Stimulated activated CD8-positive, alpha-beta memory T cell treated with anti-CD3 and anti-CD28 coated beads, Interleukin-4, amount 100 ng/mL, for 4 hours (primary cell): ENCODE results near the gene CCBE1.

Experiments used
- DNase-seq, 2 donors: peaks; one replicate each; pipeline ENCODE4 v3.0.0-alpha.2; 2020; ENCODE audit warnings: low read depth in 2 of 2, low spot score in 1 of 2

Gene CCBE1

DNA sequence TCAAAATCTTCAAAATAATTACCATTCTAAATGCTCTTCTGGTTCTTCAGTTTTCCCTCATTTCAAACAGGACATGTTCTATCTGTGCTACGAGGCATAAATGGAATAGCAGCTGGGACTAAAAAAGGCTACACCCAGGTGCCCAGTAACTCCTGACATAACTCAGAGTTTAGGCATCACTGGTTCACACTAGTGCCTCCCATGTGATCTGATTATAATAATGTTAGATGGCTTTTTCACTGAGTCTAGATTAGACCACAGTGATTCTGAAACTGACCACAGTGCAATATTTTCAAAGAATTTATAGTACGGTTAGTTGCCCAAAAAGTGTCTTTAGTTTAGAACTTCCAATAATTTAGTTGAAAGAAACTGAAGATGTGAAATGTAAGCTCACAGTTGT, 123.3 kb downstream of the CCBE1 start:
- no peak for DNase-seq

DNA sequence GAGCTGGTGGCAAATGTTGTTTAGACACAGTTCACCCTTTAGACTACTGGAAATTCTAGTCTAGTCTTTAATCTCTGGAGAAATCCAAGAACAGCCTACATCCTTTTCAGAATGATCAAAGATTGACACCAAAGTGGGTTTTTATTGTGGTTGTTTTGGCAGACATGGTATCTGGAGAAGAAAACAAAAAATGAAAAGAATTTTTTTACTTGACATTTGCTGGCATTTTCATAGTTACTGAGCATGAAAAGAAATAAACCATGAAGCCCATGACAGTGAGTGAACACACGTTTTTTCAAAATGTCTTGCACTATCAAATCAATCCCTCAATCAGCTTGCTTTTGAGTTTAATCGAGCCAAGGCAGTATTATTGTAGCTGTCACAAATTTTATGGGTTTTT, 125.3 kb downstream of the CCBE1 start:
- DNase-seq: no peak

DNA sequence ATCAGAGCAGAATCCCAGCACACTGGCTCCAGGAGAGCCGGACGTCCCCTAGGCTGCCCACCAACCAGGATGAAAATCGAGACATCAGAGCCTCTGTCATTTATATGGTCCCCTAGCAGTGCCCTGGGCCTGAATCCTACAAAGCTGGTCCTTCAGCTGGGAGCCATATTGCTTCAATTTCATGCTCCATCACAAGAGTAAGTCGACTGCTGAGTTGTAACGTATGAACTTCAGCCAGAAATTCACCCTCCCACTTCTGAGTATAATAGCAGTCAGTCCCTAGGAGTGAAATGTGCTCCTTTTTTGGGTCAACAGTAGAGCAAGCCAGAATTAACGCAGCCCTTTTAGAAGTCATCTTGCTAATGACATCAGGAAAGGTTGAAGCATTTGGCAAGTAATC, 126.4 kb downstream of the CCBE1 start:
- DNase-seq: no peak

DNA sequence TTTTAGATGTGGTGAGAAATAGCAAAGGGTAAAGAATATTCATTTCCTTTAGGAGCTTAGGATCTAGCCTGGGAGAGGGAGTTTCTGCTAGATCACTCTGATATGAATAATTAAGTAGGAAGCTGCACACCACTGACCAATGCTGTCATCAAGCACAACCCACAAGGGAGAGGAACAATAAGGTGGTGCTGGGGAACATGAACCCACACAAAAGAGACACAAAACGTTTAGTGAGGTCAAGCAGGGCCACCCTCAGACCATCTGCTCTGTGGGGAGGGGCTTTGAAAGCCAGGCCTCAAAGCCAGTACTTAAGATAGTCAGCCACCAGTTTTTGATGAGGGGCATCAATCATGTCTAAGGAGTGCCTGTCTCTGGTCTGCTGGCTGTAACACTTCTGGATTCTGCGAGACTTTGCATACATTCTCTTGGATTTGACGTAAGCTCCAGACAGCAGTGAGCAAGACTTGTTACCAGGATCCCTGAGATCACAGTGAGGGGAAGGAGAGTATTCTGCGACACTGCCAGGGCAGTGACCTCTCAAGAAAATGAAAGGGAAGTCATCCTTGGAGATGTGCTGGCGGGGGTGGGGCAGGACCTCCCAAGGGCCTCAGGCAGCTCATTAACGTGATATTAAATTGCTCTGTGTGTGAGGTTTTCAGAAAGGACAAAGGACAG, 127.0 kb downstream of the CCBE1 start:
- DNase-seq: no peak

DNA sequence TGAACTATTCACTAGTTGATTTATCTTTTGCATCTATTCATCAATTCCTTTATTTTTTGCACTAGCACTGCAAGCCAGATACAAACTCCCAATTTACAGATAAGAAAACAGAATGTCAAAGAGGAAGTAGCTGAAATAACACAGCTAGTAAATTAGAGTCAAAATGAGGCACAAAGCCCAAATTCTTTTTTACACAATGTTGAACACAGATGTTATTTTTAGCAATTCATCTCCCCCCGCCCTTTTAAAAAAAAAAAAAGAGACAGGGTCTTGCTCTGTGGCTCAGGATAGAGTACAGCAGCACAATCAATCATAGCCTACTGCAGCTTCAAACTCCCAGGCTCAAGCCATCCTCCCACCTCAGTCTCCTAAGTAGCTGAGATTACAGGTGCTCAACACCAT, 127.8 kb downstream of the CCBE1 start:
- DNase-seq: no peak

DNA sequence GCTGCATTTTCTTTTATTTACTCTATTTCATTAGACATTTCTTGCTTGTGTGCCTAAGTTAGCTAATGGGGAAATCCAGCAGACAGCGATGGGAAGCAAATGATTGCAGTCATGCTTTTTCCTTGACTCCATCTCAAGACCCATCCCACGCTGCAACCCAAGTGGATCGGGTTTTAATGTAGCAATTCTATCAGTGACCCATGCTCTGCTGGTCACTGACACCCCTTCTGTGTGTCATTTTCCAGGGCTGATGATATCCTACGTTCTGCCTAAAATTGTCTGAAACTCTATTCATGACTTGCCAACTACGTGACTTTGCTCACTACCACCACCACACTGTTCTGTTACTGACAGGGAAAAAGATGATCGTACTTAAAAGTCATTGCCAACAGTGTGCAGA, 129.8 kb downstream of the CCBE1 start:
- DNase-seq: no peak

DNA sequence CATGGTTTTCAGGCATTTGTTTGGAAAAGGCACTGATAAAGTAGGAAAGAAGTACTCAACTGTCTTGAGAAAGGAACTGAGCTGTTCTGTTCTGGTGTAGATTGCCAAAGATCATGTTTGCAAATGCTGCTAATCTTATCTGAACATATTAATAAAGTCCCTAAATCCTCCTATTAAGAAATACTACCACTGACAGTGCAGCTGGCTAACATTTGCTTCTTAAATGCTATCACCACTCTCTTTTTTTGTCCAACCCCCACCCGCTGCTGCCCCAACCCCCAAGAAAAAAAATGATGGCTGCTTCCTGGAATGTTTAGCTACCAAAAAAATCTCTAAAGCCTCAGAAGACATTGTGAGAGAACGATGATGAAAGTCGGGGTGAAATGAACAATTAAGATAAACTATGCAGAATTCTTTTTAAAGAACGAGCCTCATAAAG, 130.7 kb downstream of the CCBE1 start:
- no peak for DNase-seq

DNA sequence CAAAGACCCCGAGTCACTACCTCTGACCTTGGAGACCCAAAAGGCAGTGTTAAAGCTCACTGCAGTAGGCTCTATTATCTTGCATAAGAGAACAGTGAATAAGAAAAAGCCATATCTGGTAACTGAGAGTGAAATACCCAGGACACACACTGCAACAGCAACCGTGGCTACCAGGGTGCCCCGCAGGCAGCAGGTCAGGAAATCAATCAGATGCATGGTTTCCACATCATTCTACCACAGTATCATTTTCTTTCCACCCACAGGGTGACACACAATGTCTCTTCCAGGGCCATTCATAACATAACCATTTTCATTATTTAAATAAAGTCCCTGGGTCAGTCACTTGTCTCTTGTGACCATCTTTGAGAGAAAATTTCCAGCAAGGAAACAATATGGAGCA, 131.3 kb downstream of the CCBE1 start:
- DNase-seq: no peak

DNA sequence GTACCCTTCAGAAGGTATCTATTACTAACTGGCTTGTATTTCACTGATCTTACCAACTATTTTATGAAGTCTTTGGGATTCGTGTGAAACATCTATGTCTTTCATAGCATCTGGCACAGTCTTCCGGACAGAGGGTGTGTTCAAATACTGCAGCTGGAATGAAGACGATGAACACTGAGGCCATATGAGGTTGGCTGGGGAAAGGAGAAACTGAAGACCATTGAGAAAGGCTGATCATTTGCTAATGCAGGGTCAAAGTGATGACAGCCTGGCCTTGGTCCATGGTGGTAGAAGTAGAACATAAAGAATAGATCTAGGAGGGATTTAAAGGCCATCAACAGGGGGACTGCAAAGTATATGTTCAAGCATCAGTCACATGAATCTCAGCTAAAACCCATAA, 132.7 kb downstream of the CCBE1 start:
- no peak for DNase-seq

DNA sequence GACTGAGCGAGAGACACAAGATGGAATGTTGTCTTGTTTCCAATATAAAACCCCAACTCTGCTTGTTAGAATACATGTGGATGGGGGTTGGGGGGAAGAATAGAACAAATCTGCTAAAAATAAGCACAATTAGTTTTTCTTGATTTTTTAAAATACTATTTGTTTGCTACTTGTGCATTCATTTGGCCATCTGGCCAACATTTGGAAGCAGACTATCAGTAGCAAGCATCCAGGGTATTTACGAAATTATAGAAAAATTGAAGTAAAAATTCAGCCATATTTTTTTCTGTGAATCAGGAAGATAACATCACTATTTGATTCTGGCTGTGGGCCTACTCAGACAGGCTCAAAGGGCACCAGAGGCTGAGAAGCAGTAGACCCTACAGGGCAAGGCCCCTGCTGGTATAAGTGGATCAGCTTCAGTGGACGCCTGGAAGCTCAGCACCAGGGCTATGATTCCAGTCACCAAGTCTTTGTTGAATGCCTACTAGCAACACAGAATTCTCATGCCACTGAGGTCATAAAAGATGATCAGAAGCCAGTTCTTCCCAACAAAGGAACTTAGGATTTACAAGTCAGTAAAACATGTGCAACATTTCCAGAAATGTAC, 133.9 kb downstream of the CCBE1 start:
- DNase-seq: no peak

DNA sequence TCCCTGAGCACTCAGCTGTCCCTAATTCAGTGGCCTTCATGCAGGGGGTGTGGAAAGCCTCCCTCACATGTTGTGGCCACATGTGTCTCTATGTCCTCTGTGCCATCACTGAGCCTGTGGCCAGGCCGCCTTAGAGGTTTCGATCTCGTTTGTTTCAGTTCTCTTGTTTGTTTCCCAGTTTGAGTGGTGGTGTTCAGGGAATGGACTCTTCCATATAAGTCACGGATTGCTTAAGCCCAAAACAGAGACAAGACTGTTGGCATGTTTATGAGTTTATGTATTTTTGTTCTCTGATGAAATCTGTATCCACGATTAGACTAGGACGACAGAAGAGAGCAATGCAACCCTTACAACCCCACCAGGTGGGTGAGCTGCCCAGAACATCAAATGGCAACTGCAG, 134.5 kb downstream of the CCBE1 start:
- DNase-seq: no peak

DNA sequence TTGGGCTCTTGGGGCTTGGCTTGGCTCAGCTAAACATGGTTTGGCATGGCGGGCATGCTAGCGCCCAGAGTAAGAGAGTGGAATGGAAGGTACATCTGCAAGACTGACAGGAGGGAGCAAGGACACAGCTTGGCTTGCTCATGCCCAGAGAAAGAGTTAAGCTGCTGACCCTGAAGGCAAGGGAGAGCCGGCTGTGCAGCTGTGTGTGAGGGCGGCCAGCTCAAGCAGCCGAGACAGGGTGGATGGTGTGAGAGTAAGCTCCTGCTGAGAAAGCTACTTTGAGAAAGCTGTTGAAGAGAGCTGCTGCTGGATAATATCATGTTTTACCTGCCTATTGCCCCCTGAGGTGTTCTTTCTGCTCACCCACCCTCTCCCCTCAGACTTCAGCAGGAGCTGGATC, 135.6 kb downstream of the CCBE1 start:
- no peak for DNase-seq

DNA sequence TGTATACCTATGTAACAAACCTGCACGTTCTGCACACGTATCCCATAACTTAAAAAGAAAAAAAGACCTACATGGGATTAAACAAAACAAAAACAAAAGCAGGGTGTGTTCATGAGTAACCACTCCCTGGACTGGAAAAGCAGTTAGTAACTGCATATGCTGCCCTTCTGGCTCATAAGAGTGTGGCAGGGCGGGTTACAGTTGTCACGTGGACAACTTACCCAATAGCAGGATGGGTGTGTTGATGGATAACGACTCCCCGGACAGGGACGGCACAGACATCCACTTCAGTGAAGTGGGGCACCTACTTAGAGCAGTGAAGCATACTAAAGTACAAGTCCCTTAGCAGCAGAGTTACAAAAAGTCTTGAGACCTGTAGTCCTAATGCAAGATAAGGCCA, 136.7 kb downstream of the CCBE1 start:
- DNase-seq: no peak

DNA sequence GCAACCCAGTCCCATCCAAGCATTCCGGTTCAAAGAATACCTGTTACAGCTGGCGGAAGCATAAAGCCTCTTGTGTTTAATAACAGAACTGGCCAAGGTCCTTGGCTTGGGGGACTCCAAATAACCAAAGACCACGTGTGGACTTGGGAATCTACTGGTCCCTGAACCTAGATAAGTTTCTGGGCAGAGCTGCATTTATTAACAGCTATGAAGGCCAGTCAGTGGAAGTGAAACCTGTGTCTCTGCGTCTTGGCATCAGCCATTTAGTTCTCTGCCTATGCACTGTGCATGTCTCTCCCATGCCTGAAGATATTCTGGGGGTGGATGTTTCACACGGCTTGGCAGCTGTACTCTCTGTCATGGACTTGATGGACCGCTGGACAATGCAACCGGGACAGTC, 137.7 kb downstream of the CCBE1 start:
- DNase-seq: no peak

DNA sequence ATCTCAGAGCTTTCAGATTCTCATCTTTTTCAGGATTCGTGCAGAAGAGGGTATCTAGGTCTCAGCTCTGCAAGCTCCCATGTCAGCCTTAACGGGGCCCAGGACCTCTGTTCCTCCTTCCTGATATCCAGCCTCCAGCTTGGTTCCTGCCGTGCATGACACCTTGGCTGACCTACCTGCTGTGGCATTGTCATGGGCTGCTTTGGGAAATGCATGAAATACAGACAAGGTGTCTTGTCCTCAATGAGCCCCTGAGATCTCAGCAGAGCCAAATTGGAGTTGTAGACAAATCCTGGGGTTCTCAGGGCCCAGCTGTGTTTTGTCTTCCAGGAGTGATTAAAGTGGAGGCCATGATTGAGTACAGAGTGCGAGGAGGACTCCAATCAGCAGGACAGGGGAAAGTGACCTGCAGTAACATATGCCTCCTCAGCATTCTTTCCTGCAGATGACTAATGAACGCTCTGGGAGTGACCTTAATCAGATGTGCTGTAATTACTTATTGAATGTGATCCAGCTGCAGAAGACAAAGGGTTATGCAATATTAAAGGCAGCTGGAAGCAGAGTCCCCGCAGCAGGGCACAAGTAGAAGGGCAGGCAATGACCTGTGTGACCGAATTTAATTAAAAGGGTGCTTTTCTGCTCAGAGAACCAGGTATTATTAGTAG, 141.1 kb downstream of the CCBE1 start:
- no peak for DNase-seq

DNA sequence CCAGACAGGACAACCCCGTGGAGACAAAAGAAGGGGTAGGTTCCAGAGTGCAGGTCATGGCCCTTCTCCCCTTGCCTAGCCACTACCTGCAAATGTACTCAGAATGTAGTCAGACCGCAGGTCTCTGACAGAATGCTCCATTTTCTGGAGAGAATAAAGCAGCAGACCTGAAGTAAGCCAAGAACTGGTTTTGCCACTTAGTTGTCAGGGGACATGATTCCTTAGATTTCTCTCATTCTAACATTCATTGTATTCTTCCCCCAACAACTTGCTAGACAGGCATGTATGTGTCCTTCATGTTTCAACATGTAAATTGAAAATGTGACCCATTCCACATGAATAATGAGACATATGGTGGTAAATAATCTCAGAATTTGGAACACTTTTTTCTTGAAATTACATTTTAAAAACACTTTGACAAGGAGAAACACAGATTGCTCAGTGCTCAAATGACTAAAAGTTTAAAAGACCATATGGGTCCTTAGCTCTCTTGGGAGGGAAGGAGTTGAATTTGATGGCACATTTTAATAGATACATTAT, 142.4 kb downstream of the CCBE1 start:
- DNase-seq: no peak

DNA sequence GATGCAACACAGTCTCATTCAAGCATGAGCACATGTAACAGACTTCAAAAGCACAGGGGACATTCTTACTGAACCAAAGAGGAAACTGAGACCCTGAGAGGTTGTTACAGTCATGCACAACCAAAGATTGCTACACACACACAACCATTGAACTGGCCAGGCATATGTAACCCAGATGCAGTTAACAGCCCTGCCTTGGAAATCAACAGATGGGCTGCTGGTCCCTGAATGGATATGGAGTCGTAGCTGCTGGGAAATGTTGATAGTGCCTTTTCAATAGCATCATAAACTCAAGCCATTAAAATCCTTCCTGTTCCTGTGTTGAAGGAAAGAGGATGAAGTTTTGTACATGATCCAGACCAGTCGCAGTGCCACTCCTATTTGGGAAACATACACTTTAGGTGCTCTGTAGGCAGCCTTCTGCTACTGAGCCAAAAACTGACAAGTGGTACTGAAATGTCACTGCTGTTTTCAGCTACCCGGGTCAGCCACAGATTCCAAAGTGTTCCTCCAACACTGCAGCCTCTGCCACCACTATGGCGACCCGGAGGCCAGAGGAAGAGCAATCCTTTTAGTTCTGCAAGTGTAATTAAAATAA, 143.9 kb downstream of the CCBE1 start:
- DNase-seq: no peak

DNA sequence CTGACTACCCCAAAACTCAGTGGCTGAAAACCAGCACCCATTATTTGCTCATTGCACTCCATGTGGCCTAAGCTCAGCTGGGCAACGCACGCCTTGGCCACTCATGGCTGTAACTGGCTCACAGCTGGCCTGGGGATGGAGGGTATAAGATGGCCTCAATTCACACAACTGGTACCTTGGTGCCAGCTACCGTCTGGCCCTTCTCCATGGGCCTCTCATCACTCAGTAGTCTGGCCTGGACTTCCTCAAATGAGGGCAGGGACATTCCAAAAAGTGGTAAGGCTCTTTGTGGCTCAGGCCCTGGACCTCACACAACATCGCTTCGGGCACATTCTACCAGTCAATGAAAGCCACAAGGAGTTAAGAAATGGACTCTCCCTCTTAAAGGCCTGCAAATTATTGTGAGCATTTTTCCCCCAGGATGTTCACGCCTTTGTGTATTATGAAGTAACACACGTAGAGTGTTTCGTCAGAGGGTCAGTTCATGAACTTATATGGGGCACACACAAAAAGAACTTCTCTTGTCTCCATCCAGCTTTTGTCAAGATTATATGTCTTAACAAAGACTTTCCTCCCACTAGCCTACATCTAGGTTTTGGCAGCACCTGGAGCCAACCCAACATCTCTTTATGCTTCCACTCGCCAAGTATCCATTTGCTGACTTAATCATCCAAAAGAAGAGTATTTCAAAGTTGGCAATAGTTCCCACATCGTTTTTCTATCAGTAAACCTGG, 145.2 kb downstream of the CCBE1 start:
- DNase-seq: no peak

DNA sequence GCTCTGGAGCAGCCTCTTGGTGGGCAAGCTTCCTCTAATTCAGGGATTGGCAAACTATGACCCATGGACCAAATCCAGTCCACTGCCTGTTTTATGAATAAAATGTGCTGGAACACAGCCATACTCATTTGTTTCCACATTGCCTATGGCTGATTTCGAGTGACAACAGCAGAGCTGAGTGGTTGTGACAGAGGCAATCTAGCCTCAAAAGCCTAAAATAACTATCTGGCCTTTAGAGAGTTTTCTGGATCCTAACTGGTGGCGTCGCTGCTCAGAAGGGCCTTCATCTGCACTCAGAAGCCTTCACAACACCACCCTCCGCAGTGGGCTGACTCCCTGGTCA, 147.1 kb downstream of the CCBE1 start:
- no peak for DNase-seq

DNA sequence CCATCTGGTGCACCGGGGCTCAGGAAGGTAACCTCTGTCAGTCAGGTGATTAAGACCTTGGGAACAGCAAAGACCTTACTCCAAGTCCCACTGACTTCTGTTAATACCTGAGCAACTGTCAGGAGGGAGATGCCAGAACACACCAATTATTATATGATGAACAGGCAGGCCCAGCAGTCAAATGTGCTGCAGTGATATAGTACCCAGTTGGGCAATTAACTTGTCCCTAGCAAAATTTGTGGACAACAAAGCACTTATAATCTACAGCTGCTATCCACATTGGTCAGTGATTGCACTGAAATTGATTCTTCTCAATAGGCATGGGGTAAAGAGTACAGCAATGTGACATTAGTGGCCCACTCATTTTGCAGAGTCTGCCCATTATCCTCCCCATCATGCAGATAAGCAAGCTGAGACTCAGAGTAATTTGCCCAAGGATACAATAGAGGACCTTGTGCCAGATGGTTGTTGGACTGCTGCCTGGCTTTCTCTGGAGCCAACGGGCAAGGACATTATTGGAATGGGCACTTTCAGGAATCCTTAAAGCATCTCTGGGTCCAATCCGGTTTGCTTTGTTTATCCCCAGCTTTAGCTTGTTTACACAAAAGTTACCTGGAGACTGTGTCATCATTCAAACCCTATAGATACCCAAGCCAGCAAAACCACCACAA, 147.6 kb downstream of the CCBE1 start:
- no peak for DNase-seq

DNA sequence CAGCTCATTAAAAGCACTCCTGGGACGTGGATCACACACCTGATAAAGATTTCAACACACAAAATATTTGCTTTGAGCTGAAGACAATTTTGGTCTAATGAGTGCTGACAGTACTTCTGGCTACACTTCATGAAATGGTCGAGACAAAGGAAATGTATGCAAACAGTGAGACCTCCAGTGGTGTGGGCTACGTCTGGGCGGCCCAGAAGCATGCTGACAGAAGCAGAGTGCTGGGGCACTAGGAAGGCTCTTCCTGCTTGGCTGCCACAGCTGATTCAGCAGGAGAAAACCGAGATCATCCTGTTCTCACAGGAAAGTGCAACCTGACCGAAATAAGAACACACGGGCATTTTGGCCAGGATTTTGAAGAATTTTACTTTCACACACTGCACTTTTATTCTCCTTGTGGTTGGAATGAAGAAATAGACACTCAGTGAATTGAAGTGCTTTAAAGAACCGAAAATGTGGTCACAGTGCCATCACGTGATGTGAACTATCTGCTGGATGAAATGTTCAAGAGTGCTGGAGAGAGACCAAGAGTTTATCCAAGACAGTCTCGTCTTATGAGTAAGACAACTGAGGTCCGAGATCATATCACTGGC, 149.5 kb downstream of the CCBE1 start:
- DNase-seq: no peak
